ENCODE data around the gene ZBTB38. TPM values are rescaled to one million over a fixed set of nuclear protein-coding genes. Genes with fewer than 3 reads are reported as not detected.

Gene ZBTB38
- total and polyA plus RNA-seq, 2 of the 13 experiments (the other 11 are each of a cell fraction or from before 2014, with no cell fraction given) = 26.8 to 51.7 TPM

- TF ChIP-seq ZBTB49 (CRISPR knock-in tag; IDR thresholded peaks at IDR 0.05; ENCODE audit: borderline replicate concordance) = no peak
- TF ChIP-seq SALL2 (CRISPR knock-in tag; IDR thresholded peaks at IDR 0.05) = no peak; the same call in 1 of the 2 replicates
- no peak for TF ChIP-seq TEF (CRISPR knock-in tag; IDR thresholded peaks at IDR 0.05)
- TF ChIP-seq MEIS1 (CRISPR knock-in tag; IDR thresholded peaks at IDR 0.05; ENCODE audit: borderline replicate concordance) = no peak
- TF ChIP-seq KLF11 (CRISPR knock-in tag; IDR thresholded peaks at IDR 0.05) = no peak
- TF ChIP-seq ZNF24 (IDR thresholded peaks at IDR 0.05) = 0 out of 2 replicates have a peak, but pooled peaks have one; percentile 12
- TF ChIP-seq SOX5 (CRISPR knock-in tag; IDR thresholded peaks at IDR 0.05; ENCODE audit: borderline replicate concordance) = peak; percentile 94
- peak; percentile 49; the same call in 1 of the 2 replicates for TF ChIP-seq ZNF264 (CRISPR knock-in tag; IDR thresholded peaks at IDR 0.05)
- TF ChIP-seq KDM2A (CRISPR knock-in tag; IDR thresholded peaks at IDR 0.05; ENCODE audit: borderline replicate concordance, low read depth) = no peak
- peak; percentile 97 for TF ChIP-seq TBX2 (CRISPR knock-in tag; IDR thresholded peaks at IDR 0.05; ENCODE audit: borderline replicate concordance)
- TF ChIP-seq ZMYM4 (CRISPR knock-in tag; IDR thresholded peaks at IDR 0.05) = peak; percentile 81
- TF ChIP-seq SUZ12 (IDR thresholded peaks at IDR 0.05; ENCODE audit: low read depth, low read length) = no peak
- no peak for TF ChIP-seq NFYB (CRISPR knock-in tag; IDR thresholded peaks at IDR 0.05)
- TF ChIP-seq ZNF672 (CRISPR knock-in tag; IDR thresholded peaks at IDR 0.05) = no peak
- no peak; the same call in 1 of the 2 replicates for TF ChIP-seq ZNF441 (CRISPR knock-in tag; IDR thresholded peaks at IDR 0.05; ENCODE audit: borderline replicate concordance)
- no peak for TF ChIP-seq WIZ (CRISPR knock-in tag; IDR thresholded peaks at IDR 0.05)
- TF ChIP-seq ZNF557 (CRISPR knock-in tag; IDR thresholded peaks at IDR 0.05) = peak; percentile 87
- TF ChIP-seq PHF21A (CRISPR knock-in tag; IDR thresholded peaks at IDR 0.05) = peak; percentile 85; the same call in 1 of the 2 replicates
- peak; percentile 84 for TF ChIP-seq ZNF710 (CRISPR knock-in tag; IDR thresholded peaks at IDR 0.05; ENCODE audit: borderline replicate concordance)
- TF ChIP-seq TARDBP (CRISPR knock-in tag; IDR thresholded peaks at IDR 0.05) = peak; percentile 76
- TF ChIP-seq PRDM10 (CRISPR knock-in tag; IDR thresholded peaks at IDR 0.05; ENCODE audit: low read depth) = no peak
Measured at GRCh38 chr3:141360888-141361598, 7.3 kb upstream of the ZBTB38 start (continued).

Data from HepG2 (cell line).